ENCODE results near the gene DUSP6. TPM values are rescaled to one million over a fixed set of nuclear protein-coding genes. Genes with fewer than 3 reads are reported as not detected.

The DUSP6 gene
- total and polyA plus RNA-seq, 2 of the 13 experiments (the other 11 are each of a cell fraction or from before 2014, with no cell fraction given): 40.9 to 161 TPM

GRCh38 chr12:89390802-89391673 is 38.7 kb upstream of the DUSP6 start (continued):
- TF ChIP-seq ZBTB10 (CRISPR knock-in tag; IDR thresholded peaks at IDR 0.05; ENCODE audit: borderline replicate concordance) (0 out of 2 replicates have a peak, but pooled peaks have one; percentile 40), ZNF576 (CRISPR knock-in tag; IDR thresholded peaks at IDR 0.05) (no peak), SNAPC4 (CRISPR knock-in tag; IDR thresholded peaks at IDR 0.05) (no peak), YEATS4 (CRISPR knock-in tag; IDR thresholded peaks at IDR 0.05; ENCODE audit: borderline replicate concordance) (peak; percentile 73), ATF5 (CRISPR knock-in tag; IDR thresholded peaks at IDR 0.05; ENCODE audit: low read depth) (no peak), HMG20A (CRISPR knock-in tag; IDR thresholded peaks at IDR 0.05; ENCODE audit: borderline replicate concordance) (peak; percentile 93), FOXO4 (CRISPR knock-in tag; conservative IDR thresholded peaks at IDR 0.05) (no peak), ZNF264 (CRISPR knock-in tag; IDR thresholded peaks at IDR 0.05) (peak; percentile 82), KAT7 (CRISPR knock-in tag; IDR thresholded peaks at IDR 0.05; ENCODE audit: borderline replicate concordance) (peak; percentile 86; the same call in 1 of the 2 replicates), ZNF451 (CRISPR knock-in tag; IDR thresholded peaks at IDR 0.05) (no peak), ZNF644 (CRISPR knock-in tag; IDR thresholded peaks at IDR 0.05; ENCODE audit: low read depth) (peak; percentile 51; the same call in 1 of the 2 replicates), PREB (CRISPR knock-in tag; IDR thresholded peaks at IDR 0.05) (no peak), PPARG (CRISPR knock-in tag; conservative IDR thresholded peaks at IDR 0.05) (peak; percentile 95), ZSCAN31 (CRISPR knock-in tag; IDR thresholded peaks at IDR 0.05; ENCODE audit: low read depth) (0 out of 2 replicates have a peak, but pooled peaks have one; percentile 15), ISL2 (CRISPR knock-in tag; IDR thresholded peaks at IDR 0.05) (peak; percentile 93), FIP1L1 (IDR thresholded peaks at IDR 0.05; ENCODE audit: borderline replicate concordance, insufficient read depth, low read depth, low read length) (no peak), SP2 (CRISPR knock-in tag; IDR thresholded peaks at IDR 0.05) (no peak)
